ENCODE measurements around the gene SLC39A7. TPM values are rescaled to one million over a fixed set of nuclear protein-coding genes. Genes with fewer than 3 reads are reported as not detected.
A peak's percentile ranks its signal among the peaks of the same experiment; 100 is the strongest.

Gene SLC39A7
- total RNA-seq, 1 donor from 2014 or later = 31.7 TPM

DNA sequence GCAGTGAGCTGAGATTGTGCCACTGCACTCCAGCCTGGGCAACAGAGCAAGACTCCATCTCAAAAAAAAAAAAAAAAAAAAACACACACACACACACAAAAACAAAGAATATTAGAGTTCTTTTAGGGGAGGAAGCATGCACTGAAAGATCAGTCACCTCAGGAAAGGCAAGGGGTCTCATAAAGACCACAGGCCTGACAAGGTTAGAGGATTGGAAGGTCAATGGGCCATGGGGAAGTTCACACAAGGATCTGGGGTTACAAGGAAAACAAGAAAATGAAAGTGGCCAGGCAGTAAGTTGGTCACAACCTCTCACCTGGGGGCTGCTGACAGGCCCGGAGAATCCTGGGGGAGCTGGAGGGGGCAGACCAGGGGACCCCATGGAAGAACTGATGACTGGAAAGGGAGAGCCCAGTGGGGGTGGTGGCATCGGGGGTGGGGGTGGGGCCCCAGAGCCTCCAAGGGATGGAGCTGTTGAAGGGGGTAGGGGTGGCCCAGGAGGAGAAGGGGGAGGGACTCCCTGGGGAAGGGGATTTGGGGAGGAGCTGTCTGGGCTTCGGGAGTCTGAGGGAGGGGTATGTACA is 1.7 kb upstream of the SLC39A7 start:
- H3K27me3 Mint-ChIP-seq = no peaks in the 10 kb centered on the region
- no peaks in the 10 kb centered on the region for H3K9me3 Mint-ChIP-seq
- H3K4me3 Mint-ChIP-seq = peak overlapping the region; percentile 99
- POLR2A ChIA-PET = interaction anchor here (0.7 to 3.4 kb wide), 6 partner anchors 10 to 228 kb away, joined by 3 to 36 read pairs (median 8); partner anchors contain the start of genes RING1, WDR46 and ZBTB22
- no peak for DNase-seq
- H3K27ac Mint-ChIP-seq = peak overlapping the region; percentile 96
- intact Hi-C loops (cut with micrococcal nuclease) = no loop called here
- TF ChIP-seq, protein P1, sequence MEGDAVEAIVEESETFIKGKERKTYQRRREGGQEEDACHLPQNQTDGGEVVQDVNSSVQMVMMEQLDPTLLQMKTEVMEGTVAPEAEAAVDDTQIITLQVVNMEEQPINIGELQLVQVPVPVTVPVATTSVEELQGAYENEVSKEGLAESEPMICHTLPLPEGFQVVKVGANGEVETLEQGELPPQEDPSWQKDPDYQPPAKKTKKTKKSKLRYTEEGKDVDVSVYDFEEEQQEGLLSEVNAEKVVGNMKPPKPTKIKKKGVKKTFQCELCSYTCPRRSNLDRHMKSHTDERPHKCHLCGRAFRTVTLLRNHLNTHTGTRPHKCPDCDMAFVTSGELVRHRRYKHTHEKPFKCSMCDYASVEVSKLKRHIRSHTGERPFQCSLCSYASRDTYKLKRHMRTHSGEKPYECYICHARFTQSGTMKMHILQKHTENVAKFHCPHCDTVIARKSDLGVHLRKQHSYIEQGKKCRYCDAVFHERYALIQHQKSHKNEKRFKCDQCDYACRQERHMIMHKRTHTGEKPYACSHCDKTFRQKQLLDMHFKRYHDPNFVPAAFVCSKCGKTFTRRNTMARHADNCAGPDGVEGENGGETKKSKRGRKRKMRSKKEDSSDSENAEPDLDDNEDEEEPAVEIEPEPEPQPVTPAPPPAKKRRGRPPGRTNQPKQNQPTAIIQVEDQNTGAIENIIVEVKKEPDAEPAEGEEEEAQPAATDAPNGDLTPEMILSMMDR (IDR thresholded peaks at IDR 0.05) = no peak
- peaks cover 78% of the 10 kb centered on the region for H3K36me3 Mint-ChIP-seq (ENCODE audit: low read depth)
- peaks cover 64% of the 10 kb centered on the region for H3K4me1 Mint-ChIP-seq
- ATAC-seq (ENCODE audit: low read depth) = no peak
- CTCF ChIA-PET = interaction anchor here (1.2 to 2.7 kb wide), 2 partner anchors 37 to 80 kb away, joined by 3 to 13 read pairs; no protein-coding TSS in a partner anchor

DNA sequence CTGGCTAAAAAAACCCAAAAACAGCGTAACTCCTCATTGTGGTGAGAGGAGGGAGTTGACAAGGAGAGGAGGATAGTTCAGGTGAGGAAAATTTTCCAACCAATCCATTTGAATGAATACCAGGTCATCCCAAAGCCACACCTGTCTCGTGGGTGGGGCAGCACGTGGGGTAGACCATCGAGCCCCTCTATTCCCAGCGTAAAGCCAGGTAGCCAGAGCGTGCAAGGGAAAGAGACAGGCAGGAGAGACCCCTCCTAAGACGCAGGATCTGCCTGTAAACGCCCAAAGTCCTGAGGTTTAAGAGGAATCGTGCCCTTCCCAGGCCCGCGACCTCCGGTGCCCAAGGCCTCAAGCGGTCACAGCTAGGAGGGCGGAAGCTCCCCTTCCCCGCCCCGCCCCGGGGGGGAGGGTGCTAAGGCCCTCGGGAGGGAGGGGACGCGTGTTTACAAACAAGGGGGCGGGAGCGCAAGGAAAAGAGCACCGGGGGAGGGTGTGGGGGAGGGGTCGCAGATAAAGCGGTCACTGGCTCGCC is 914 bp upstream of the SLC39A7 start:
- intact Hi-C loops (cut with micrococcal nuclease) = loop anchor here (1.0 to 10.0 kb wide), 13 partner anchors 9 to 1225 kb away; partner anchors contain the start of genes AGPAT1, CUTA, DXO and HLA-DOA
- ATAC-seq (ENCODE audit: low read depth) (peak; percentile 12), DNase-seq (no peak)
- TF ChIP-seq, protein P1 (IDR thresholded peaks at IDR 0.05) = no peak
- no peaks in the 10 kb centered on the region for H3K27me3 Mint-ChIP-seq
- H3K27ac Mint-ChIP-seq = peak overlapping the region; percentile 96
- ChIA-PET CTCF (no interaction called here), POLR2A (interaction anchor here (0.6 to 3.4 kb wide), 20 partner anchors 8 to 1553 kb away, joined by 3 to 36 read pairs (median 6); partner anchors contain the start of genes CUTA, RGL2, RING1 and RPS18)
- H3K4me1 Mint-ChIP-seq = peaks cover 69% of the 10 kb centered on the region
- H3K4me3 Mint-ChIP-seq = peak overlapping the region; percentile 99
- no peaks in the 10 kb centered on the region for H3K9me3 Mint-ChIP-seq
- peaks cover 70% of the 10 kb centered on the region for H3K36me3 Mint-ChIP-seq (ENCODE audit: low read depth)

DNA sequence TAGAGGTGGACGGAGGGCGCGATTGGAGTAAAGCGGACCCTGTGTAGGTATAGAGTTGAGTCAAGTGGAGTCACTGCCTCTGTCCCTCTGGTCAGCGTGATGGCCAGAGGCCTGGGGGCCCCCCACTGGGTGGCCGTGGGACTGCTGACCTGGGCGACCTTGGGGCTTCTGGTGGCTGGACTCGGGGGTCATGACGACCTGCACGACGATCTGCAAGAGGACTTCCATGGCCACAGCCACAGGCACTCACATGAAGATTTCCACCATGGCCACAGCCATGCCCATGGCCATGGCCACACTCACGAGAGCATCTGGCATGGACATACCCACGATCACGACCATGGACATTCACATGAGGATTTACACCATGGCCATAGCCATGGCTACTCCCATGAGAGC is 479 bp downstream of the SLC39A7 start:
- H3K27me3 Mint-ChIP-seq = no peaks in the 10 kb centered on the region
- DNase-seq (no peak), ATAC-seq (ENCODE audit: low read depth) (no peak)
- H3K27ac Mint-ChIP-seq = peak overlapping the region; percentile 96
- peaks cover 80% of the 10 kb centered on the region for H3K4me1 Mint-ChIP-seq
- ChIA-PET POLR2A (no interaction called here), CTCF (no interaction called here)
- intact Hi-C loops (cut with micrococcal nuclease) = loop anchor here (2.0 to 10.0 kb wide), 5 partner anchors 88 to 1226 kb away; partner anchors contain the start of genes AGPAT1, DXO, HLA-DOA and RNF5
- H3K36me3 Mint-ChIP-seq (ENCODE audit: low read depth) = peaks cover 56% of the 10 kb centered on the region
- TF ChIP-seq, protein P1 (IDR thresholded peaks at IDR 0.05) = no peak
- H3K4me3 Mint-ChIP-seq = peak overlapping the region; percentile 99
- H3K9me3 Mint-ChIP-seq = no peaks in the 10 kb centered on the region

DNA sequence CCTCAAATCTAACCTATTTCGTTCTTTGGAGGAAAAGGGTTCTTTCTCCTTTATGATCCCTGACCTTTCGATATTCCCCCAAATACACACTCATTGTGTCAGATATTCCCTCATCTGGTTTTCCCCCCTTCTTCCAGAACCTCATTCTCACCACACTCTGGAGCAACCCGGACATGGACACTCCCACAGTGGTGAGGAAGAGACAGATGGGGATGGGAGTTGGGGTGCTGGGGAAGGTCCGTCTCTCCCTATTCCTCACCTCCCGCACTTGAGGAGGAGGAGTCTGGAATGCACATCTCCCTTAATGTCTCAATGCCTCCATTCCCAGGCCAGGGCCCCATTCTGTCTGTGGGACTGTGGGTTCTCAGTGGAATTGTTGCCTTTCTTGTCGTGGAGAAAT is 1.3 kb downstream of the SLC39A7 start:
- no peaks in the 10 kb centered on the region for H3K9me3 Mint-ChIP-seq
- POLR2A ChIA-PET = no interaction called here
- CTCF ChIA-PET = interaction anchor here (1.6 kb wide), 1 partner anchor 46 kb away, joined by 4 read pairs; no protein-coding TSS in a partner anchor
- TF ChIP-seq, protein P1 (IDR thresholded peaks at IDR 0.05) = no peak
- intact Hi-C loops (cut with micrococcal nuclease) = loop anchor here (2.0 to 10.0 kb wide), 5 partner anchors 89 to 1227 kb away; partner anchors contain the start of genes AGPAT1, DXO, HLA-DOA and RNF5
- H3K4me1 Mint-ChIP-seq = peaks cover 82% of the 10 kb centered on the region
- H3K4me3 Mint-ChIP-seq = peak overlapping the region; percentile 99
- H3K27ac Mint-ChIP-seq = no peak overlapping the region
- H3K36me3 Mint-ChIP-seq (ENCODE audit: low read depth) = peaks cover 50% of the 10 kb centered on the region
- ATAC-seq (ENCODE audit: low read depth) = no peak
- no peaks in the 10 kb centered on the region for H3K27me3 Mint-ChIP-seq
- no peak for DNase-seq

DNA sequence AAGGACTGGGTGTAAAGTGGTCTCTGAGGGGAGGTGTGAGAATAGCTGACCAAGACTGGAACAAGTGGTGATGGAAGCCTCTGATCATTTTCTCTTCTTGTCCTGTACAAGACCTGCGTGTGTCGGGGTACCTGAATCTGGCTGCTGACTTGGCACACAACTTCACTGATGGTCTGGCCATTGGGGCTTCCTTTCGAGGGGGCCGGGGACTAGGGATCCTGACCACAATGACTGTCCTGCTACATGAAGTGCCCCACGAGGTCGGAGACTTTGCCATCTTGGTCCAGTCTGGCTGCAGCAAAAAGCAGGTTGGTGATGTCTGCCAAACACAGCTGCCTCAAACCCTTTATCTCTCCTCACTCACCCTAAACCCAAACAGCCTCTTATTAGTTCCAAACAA is 2.1 kb downstream of the SLC39A7 start:
- ATAC-seq (ENCODE audit: low read depth) (no peak), DNase-seq (no peak)
- H3K9me3 Mint-ChIP-seq = no peaks in the 10 kb centered on the region
- TF ChIP-seq, protein P1 (IDR thresholded peaks at IDR 0.05) = no peak
- H3K27me3 Mint-ChIP-seq = no peaks in the 10 kb centered on the region
- intact Hi-C loops (cut with micrococcal nuclease) = loop anchor here (5.0 to 10.0 kb wide), 3 partner anchors 1005 to 1228 kb away; partner anchors contain the start of genes AGPAT1, DXO and RNF5
- POLR2A ChIA-PET = interaction anchor here (1.1 kb wide), 1 partner anchor 68 kb away, joined by 4 read pairs; no protein-coding TSS in a partner anchor
- peaks cover 41% of the 10 kb centered on the region for H3K36me3 Mint-ChIP-seq (ENCODE audit: low read depth)
- CTCF ChIA-PET = interaction anchor here (1.6 kb wide), 1 partner anchor 45 kb away, joined by 4 read pairs; no protein-coding TSS in a partner anchor
- peak overlapping the region; percentile 50 for H3K4me3 Mint-ChIP-seq
- H3K27ac Mint-ChIP-seq = no peak overlapping the region
- H3K4me1 Mint-ChIP-seq = peaks cover 78% of the 10 kb centered on the region

Measured in activated B cell treated with CpG ODN at 0.5 μM for 24 hours (primary cell).